DOHH2 (cell line): ENCODE data around the gene RPL23.

ENCODE experiments used
- CTCF ChIP-seq: fragments of 200-600 bp; sonication (generic); IDR thresholded peaks from one replicate; pipeline ENCODE4 v1.5.1; 2014; ENCODE audit warnings: antibody characterized with exemption, mild to moderate bottlenecking, low read depth, low read length; ENCODE audit not compliant: poor library complexity, severe bottlenecking
- EZH2phosphoT487 ChIP-seq: fragments of 200-600 bp; sonication (generic); IDR thresholded peaks from 2 replicates; pipeline ENCODE4 v1.6.1; 2017; ENCODE audit warnings: borderline replicate concordance, mild to moderate bottlenecking, antibody characterized with exemption, low read length, moderate library complexity, mixed read lengths

DNA sequence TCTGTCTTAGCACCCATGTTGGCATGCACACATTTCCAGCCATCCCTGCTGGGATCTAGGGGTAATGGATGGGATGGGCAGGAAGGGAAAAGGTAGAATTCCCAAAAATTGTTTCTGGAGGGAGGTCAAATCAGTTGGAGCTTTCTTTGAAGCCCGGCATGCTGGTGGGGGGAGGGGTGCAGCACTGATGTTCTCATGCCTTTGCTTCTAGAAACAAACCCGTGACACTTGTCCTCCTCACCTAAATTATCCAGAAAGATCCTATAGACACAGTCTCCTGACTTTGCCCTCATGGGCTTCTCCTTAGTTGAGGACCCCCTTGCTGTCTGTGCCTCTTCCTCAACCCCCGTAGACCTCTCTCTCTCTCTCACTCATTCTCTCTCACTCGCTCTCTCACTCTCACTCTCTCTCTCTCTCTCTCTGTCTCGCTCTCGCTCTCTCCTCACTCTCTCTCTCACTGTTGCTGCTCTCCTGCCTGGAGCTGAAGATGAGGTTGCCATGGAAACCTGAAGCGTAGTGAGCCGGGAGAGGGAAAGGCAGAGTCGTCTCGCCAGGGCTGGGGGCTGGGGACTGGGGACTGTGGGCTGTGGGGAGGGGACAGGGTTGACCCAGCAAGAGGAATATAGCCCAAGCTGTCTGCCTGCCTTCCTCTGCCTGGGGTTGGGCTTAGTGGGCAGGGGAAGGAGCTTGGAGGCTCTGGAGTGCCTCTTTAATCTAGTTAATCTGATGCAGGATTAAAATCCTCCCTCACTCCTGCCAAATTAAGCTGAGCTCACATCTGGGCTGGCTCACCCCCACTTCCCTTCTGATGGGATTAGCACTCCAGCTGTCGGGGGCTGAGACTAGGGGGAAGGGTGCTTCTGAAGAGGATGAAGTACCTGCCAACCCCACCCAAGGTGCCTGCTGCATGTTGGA is 32.5 kb upstream of the RPL23 start:
- TF ChIP-seq CTCF (no peak), EZH2phosphoT487 (no peak)
